ENCODE data around the gene B3GALT5.

GRCh38 chr21:39681845-39682244 is 69.1 kb downstream of the B3GALT5 start:
- no peak for TF ChIP-seq CTCF (IDR thresholded peaks at IDR 0.05)
- TF ChIP-seq POLR2A (IDR thresholded peaks at IDR 0.05): no peak
